Measurements from ENCODE around the gene INSIG2. TPM values are rescaled to one million over a fixed set of nuclear protein-coding genes. Genes with fewer than 3 reads are reported as not detected.

Gene INSIG2
- total RNA-seq, 3 donors from 2014 or later, result 14.6 to 27.8 (median 14.8) TPM

DNA sequence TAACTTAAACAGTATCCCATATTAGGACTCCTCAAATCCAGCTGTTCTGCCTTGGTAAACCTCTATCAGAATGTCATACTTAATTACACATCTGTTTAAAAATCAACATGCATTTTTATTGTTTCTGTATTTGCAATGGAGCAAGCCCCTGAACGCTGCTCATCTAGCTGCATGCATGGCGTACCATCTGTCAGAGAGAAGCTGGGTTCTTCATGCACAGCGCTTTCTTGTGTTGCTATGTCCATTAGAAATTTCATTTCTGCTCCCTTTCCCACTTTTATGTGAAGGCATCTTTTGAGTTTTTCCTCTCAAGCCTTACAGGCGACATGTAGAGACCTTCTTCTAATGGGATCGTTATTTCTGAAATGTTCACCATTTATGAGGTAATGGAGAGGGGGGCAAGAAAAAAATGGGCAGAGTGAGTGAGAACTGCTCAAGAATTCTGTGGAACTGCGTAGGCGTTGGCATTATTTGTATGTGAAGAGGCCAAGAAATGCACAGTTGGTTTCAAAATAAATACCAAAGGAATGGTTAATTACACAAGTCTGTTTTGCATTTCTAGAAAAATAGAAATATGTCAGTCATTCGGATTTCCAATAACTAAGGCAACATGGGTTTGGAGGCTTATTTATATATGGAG is 31.6 kb downstream of the INSIG2 start:
- TF ChIP-seq, protein P1, sequence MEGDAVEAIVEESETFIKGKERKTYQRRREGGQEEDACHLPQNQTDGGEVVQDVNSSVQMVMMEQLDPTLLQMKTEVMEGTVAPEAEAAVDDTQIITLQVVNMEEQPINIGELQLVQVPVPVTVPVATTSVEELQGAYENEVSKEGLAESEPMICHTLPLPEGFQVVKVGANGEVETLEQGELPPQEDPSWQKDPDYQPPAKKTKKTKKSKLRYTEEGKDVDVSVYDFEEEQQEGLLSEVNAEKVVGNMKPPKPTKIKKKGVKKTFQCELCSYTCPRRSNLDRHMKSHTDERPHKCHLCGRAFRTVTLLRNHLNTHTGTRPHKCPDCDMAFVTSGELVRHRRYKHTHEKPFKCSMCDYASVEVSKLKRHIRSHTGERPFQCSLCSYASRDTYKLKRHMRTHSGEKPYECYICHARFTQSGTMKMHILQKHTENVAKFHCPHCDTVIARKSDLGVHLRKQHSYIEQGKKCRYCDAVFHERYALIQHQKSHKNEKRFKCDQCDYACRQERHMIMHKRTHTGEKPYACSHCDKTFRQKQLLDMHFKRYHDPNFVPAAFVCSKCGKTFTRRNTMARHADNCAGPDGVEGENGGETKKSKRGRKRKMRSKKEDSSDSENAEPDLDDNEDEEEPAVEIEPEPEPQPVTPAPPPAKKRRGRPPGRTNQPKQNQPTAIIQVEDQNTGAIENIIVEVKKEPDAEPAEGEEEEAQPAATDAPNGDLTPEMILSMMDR (IDR thresholded peaks at IDR 0.05), result no peak
- ATAC-seq, result no peak
- no peaks in the 10 kb centered on the region for H3K36me3 ChIP-seq (ENCODE audit: low read depth)
- H3K4me1 ChIP-seq (ENCODE audit: low read depth), result peaks cover 2% of the 10 kb centered on the region
- no peaks in the 10 kb centered on the region for H3K9me3 ChIP-seq
- intact Hi-C loops (cut with DNase I, micrococcal nuclease), result no loop called here
- no peak overlapping the region for H3K4me3 ChIP-seq
- DNase-seq, result no peak

DNA sequence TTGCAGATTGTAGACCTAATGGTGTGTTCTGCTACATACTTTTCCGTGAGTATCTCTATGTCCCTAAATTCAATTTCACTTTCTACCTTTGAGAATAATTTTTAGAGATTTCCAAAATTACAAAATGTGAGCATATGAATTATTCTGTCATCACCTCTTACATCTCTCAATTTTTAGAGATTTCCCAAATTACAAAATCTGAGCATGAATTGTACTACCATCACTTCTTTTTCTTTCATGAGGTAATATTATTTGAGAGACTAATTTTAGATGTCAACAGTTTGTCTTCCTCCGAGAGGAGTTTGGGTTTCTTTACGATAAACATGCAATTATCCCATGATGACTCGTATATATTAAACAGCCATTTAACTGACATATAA is 32.1 kb downstream of the INSIG2 start:
- intact Hi-C loops (cut with DNase I, micrococcal nuclease), result no loop called here
- Histone ChIP-seq H3K4me3 (no peak overlapping the region), H3K9me3 (no peaks in the 10 kb centered on the region), H3K4me1 (ENCODE audit: low read depth) (peaks cover 2% of the 10 kb centered on the region), H3K36me3 (ENCODE audit: low read depth) (no peaks in the 10 kb centered on the region)
- TF ChIP-seq, protein P1 (IDR thresholded peaks at IDR 0.05), result no peak
- no peak for DNase-seq
- no peak for ATAC-seq

DNA sequence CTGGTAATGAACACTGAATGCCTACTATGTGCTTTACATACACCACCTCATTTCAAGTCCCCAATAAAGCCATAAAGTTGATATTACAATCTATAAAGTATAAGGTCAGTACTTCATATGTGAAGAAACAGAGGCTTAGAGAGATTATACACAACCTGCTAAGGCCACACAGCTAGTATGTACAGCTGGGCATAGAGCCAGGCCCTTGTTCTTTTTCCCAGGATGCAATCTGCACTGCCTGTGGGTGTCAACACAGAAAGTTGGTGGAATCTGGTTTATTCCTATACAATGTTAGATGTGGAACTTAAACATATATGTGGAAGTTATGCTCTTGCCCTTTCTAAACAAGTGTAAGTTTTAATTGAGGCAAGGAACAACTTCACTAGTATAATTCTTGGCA is 32.8 kb downstream of the INSIG2 start:
- Histone ChIP-seq H3K9me3 (no peaks in the 10 kb centered on the region), H3K4me3 (no peak overlapping the region), H3K4me1 (ENCODE audit: low read depth) (peaks cover 2% of the 10 kb centered on the region), H3K36me3 (ENCODE audit: low read depth) (no peaks in the 10 kb centered on the region)
- intact Hi-C loops (cut with DNase I, micrococcal nuclease), result no loop called here
- DNase-seq, result peak in 1 of 3 donors; percentile 11
- ATAC-seq, result no peak
- TF ChIP-seq, protein P1 (IDR thresholded peaks at IDR 0.05), result no peak

DNA sequence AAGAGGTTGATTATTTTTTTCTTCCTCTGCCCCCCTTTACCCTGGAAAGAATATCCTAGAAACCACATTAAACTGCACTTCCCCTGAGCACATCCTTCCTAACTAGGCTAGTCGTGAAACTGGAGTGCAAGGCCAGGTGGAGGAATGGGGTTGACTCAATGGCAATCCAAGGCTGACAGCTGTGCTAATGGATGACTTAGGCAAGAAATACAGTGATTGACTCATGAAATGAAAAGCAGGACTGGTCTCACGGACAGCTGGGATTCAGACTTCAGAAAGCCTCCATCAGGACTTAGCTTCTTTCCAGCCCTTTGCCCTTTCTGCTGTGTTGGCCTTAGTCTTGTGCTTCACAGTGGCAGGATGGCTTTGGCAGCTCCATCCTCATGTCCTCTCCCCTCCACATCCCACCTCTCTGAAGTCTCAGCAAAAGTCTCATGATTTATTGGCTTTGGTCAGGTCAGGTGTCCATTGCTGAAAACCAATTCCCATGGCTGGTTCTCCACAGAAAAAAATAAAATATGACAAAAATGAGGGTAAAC is 33.8 kb downstream of the INSIG2 start:
- Histone ChIP-seq H3K4me1 (ENCODE audit: low read depth) (peaks cover 2% of the 10 kb centered on the region), H3K36me3 (ENCODE audit: low read depth) (no peaks in the 10 kb centered on the region), H3K9me3 (no peaks in the 10 kb centered on the region), H3K4me3 (no peak overlapping the region)
- intact Hi-C loops (cut with DNase I, micrococcal nuclease), result no loop called here
- no peak for ATAC-seq
- TF ChIP-seq, protein P1 (IDR thresholded peaks at IDR 0.05), result no peak
- no peak for DNase-seq

DNA sequence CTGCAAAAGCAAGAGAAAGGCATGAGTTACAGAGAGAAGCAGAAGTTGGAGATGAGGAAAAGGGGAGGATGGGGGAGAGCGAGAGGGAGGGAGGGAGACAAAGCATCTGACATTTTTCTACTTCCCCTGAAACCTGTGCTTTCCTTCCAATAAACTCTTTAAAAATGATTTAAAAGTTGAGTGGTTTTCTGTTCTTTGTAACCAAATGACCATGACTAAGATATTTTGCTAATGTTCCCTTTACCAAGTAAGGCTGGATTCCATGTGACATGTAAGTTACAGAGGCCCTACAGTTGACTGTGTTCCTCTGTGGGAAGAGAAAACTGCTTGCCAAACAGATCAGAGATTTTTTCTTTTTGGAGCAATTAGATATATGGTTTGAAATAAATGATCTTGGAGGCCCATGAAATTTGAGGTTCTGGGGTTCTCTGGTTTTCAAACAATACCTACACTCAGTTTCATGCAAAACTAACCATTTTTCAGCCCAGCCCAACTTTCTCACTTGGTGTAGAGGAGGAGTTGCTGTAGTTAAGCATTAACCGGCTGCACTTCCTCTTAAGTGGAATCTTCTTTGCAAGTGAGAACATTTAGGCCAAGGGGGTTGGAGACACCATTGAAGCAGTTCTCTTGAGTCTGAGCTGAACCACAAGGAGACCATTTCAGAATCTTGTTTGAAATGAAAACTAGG is 34.5 kb downstream of the INSIG2 start:
- TF ChIP-seq, protein P1 (IDR thresholded peaks at IDR 0.05), result no peak
- DNase-seq, result peak in 1 of 3 donors; percentile 18
- intact Hi-C loops (cut with DNase I, micrococcal nuclease), result no loop called here
- Histone ChIP-seq H3K9me3 (no peaks in the 10 kb centered on the region), H3K4me1 (ENCODE audit: low read depth) (peaks cover 2% of the 10 kb centered on the region), H3K4me3 (no peak overlapping the region), H3K36me3 (ENCODE audit: low read depth) (no peaks in the 10 kb centered on the region)
- peak; percentile 61 for ATAC-seq
